RCC 7860 (cell line): Measurements from ENCODE around the gene RPL31.
A peak's percentile ranks its signal among the peaks of the same experiment; 100 is the strongest.
"Not testable (repeated sequence)": the region's sequence is repeated elsewhere in the genome, so short reads cannot be mapped to it uniquely, and the experiment has no call there.

Source experiments
- DNase-seq: peaks from one replicate; pipeline ENCODE4 v3.0.0-alpha.2; 2015; ENCODE audit warnings: low spot score
- FAIRE-seq: peaks from 2 replicates; lab custom pipeline; 2012; peaks lifted over from hg19 to GRCh38; lab: Jason Lieb, UNC

RPL31 gene

DNA sequence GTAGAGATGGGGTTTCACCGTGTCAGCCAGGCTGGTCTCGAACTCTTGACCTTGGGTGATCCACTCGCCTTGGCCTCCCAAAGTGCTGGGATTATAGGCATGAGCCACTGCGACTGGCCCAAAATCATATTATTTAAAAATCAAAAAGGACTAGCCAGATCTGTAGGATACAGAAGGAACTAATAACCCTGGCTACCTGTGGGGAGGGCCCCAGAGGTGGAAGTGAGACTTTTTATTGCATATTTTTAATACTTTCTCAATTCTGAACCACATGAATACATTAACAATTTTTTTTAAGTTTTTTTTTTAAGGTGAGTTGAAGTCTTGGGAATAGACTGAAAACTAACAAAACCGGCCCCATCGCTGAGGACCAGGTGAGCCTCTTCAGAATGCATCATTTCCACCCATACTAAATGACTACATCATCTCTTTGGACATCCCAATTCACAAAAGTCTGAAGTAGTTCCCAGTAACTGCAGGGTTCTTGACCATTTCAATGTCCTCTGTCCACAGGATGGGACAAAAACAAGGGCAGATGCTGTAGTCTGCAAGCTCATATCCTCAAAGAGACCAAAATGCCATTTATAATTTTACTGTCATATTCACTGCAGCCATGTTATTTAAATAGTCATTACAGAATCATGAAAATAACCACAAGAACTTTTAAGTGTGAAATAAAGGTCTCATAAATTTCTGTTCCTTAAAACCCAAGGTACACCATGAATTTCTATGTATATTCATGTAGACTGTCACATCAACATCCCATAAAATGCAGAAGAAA is 21.4 kb downstream of the RPL31 start:
- DNase-seq (no peak), FAIRE-seq (no peak)

DNA sequence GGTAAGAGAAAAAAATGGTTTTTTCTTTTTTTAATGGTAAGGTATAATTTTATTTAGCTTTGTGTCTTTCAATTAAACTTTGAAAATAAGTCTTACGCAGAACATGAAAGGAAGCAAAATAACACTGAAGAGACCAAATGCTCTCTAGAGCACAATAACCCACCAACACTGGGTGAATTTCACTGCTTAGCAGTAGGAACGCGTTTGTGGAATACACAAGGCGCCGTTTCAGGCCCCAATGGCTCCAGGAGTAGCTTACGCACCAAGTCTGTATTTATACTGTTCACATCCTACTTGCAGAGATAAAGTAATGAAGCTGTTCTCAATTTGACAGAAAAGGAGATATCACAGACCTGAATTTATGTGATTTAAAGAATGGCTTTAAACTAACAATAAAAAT is 23.5 kb downstream of the RPL31 start:
- no peak for FAIRE-seq

DNA sequence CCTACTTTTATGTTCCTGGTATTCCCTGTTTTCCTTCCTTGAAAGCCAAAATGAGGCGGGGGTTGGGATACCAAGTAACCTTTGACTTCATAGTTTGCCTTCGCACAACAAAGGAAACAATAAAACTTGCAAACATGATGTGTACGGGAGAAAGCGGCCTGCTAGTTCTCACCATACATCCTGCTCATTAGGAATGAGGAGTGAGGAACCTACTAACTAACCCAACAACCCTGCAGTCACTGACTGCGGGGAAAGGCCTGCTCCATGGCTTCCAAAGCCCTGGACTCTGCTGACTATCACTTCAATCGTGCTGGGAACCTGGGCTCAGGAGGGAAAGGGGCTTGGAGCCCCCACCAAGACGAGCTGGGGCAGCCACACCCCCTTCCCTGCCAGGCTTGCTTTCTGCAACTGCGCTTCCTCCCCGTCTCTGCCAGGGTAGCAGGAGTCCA is 24.2 kb downstream of the RPL31 start:
- FAIRE-seq = no peak
- DNase-seq = no peak

More for the DNA sequence above, 23.5 kb downstream of the RPL31 start:
- DNase-seq = no peak

GRCh38 chr2:101026923-101027469 is 24.9 kb downstream of the RPL31 start:
- FAIRE-seq (no peak), DNase-seq (no peak)

- FAIRE-seq (no peak), DNase-seq (no peak)
Observed at GRCh38 chr2:101027852-101028251, 25.8 kb downstream of the RPL31 start.

GRCh38 chr2:101030866-101031554 is 28.9 kb downstream of the RPL31 start:
- no peak for DNase-seq
- FAIRE-seq = no peak

DNA sequence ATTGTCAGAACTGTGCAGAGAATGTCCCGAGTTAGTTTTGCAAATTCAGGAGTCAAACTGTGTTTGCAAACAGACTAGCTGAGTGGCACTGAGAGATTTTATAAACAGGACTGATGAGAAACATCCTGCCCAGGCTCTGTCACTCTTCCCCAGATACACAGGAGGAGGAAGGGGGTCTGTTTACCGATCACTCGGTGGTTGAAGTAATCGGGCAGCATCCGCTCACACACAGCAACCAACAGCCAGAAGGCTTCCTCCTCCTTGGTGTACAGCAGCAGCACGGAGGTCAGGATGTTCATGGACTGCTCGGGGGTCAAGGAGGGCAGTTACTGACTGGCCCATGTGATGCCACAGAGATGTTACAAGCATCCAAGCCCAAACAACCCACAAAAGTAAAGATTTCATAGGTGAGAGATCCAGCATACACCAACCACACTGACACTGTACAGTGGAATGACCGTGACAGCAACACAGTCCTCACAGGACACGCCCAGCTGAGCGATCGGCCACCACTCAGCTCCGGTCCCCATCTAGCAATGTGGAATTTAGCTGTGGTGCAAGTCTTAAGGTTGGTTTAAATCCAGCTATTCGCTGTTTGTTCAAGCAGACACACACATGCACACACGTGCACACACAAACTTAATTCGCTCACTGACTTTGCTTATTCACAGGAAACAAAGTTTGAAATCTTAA is 30.1 kb downstream of the RPL31 start:
- DNase-seq (no peak), FAIRE-seq (no peak)

GRCh38 chr2:101036562-101036961 is 34.5 kb downstream of the RPL31 start:
- FAIRE-seq (peak; percentile 59), DNase-seq (peak; percentile 31)

DNA sequence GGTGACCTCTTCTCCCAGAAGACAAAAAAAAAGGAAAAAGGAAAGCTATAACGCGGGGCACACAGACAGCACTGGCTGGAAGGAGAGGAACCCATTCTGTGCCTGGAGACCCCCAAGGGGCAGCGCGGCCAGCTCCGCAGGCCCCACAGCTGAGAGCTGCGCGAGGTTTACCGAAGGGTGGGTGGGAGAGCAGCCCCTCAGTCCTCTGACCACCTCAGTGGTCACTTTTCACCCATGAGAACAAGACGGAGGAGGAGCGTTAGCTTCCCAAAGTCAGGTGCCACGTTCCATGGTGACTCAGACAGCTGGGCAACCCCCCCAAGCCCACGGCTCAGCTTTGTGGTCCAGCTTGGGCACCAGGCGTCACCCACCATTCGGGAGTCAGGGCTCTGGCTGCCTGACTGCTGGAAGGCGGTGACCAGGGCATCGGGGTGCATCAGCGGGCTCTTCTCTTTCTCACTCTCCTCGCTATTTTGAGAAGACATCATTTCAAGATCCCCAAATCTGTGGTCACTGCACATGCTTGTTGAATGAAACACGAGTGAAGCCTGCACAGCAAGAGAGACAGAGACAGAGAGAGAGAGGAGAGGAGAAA is 35.2 kb downstream of the RPL31 start:
- no peak for FAIRE-seq
- DNase-seq = no peak

DNA sequence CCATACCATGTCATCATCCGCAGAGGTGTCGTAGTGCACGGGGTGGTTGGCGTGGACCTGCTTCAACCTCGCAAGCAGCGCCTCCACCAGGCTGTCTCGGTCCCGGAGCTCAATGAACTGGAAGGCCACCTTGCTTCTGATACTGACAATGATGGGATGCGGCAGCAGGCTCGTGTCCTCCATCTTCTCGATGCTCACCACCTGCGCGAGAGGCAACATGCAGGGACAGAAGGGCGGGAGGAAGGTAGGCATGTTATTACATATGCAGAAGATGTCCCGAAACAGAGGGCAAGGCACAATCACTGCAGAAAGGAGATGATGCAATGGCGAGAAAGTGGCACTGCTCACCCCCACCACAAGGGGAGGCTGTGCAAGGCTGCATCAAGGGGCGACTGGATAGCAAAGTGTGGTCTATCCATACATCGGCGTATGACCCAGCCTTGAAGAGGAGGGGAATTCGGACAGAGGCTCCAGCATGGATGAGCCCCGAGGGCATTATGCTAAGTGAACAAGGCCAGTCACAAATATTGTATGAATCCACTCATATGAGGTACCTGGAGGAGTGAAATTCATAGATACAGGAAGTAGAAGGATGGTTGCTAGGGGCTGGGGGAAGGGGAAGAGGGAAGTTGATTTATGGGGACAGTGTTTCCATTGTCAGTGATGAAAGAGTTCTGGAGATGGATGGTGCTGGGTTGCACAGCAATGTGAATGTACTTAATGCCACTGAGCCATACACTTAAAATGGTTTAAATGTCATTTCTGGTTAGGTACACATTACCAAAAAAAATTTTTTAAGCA is 36.6 kb downstream of the RPL31 start:
- FAIRE-seq = no peak
- DNase-seq = no peak

DNA sequence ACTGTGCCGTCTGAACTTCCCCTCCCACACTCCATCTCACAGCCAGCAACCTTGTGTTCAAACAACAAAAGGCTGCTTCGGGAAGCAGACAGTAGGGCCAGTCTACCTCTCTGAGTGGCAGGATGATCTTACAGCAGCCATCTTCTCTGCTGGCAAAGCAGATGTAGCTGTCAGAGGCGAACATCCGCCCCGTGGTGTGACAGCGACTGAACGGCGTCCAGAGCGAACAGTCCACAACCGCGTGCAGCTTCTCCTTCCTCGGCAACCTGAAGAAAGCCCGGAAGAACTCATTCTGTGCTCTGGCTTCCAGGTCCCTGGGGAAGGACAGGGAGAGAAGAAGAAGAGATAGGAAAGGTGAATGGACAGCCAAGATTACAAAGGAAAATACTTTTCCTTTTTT is 38.0 kb downstream of the RPL31 start:
- DNase-seq = no peak
- FAIRE-seq = no peak

DNA sequence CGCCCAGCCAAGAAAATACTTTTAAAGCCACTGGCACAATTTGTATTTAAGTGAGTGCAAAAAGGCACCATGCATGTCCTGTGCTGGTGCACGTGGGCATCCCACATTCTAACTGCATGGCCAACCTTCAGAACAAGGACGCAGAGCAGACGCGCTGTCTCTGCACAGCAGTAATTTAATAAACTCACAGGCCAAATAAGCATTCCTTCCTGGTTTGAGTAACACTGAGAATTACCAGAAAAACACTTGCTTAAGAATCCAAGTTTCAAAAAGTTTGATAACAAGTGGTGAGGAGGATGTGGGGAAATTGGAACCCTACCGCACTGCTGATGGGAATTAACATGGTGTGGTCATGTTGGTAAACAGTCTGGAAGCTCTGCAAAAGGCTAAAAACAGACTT is 38.7 kb downstream of the RPL31 start:
- DNase-seq (no peak), FAIRE-seq (no peak)

DNA sequence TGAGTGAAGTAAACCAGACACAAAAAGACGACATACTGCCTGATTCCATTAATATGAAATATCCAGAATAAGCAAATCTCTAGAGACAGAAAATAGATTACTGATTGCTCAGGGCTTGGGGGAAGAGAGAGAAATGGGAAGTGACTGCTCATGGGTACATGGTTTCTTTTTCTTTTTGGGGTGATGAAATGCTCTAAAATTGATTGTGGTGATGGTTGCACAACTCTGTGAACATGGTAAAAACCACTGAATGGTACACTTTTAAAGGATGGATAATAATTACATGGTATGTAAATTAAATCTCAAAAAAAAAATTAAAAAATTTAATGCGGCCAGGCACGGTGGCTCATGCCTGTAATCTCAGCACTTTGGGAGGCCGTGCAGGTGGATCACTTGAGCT is 39.3 kb downstream of the RPL31 start:
- FAIRE-seq (no peak), DNase-seq (no peak)

DNA sequence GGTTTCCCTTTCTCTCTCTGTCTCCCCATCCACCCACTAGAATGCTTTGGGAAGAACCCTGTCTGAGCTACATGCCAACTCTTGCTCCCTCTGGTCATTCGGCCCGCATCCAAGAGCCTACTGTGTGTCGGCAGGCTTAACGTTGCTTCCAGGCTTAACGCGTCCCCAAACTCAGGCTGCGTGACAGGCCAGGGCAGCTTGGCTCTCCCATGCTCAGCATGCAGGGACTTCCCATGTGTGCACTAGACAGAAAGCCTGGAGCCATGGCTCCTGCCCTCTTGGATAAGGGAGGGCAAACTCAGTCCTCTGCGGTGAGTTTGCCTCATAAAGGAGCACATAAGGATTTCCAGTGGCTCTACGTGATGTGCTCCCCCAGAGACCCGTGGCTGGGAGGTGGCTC is 43.2 kb downstream of the RPL31 start:
- no peak for FAIRE-seq
- DNase-seq = no peak

GRCh38 chr2:101047075-101047766 is 45.1 kb downstream of the RPL31 start:
- FAIRE-seq (peak; percentile 90), DNase-seq (peak; percentile 93)

GRCh38 chr2:101047774-101048173 is 45.7 kb downstream of the RPL31 start:
- no peak for FAIRE-seq
- DNase-seq = no peak

DNA sequence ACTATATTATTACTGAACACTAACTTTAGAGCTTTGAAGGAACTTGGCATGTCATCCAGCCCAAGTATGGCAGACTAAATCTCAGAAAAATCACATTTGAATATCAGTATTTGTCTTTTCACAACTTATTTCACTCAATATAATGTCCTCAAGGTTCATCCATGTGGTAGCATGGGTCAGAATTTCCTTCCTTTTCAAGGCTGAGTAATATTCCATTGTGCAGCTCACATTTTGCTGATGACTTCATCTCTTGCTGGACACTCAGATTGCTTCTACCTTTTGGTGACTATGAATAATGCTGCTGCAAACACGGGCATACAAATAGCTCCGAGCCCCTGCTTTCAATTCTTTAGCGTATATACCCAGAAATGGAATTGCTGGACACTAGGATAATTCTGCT is 46.7 kb downstream of the RPL31 start:
- FAIRE-seq = no peak
- DNase-seq = no peak

GRCh38 chr2:101050886-101051285 is 48.8 kb downstream of the RPL31 start:
- FAIRE-seq, DNase-seq: not testable (repeated sequence)

DNA sequence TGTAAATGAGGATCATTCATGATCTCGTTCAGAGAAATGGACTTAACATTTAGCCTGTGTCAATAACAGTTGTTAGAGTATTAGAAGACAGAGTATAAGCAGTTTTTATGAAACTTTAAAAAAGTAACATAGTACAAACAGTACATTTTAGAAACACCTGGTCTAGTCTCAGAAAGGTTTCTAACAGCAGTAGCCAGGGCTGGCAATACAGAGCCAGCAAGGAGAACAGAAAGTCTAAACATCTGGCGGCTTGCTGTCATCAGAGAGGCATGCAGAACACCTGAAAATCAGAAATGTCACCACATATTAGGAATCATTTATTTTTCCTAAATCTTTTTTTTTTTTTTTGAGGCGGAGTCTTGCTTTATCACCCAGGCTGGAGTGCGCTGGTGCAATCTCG is 50.1 kb downstream of the RPL31 start:
- FAIRE-seq (no peak), DNase-seq (no peak)

GRCh38 chr2:101053117-101053516 is 51.0 kb downstream of the RPL31 start:
- DNase-seq (no peak), FAIRE-seq (no peak)
